OCI-LY3 (cell line): Measurements from ENCODE around the gene MBNL1.

Experiments used
- CTCF ChIP-seq: fragments of 200-600, 300-600 bp; sonication (generic); IDR thresholded peaks from 2 replicates; pipeline ENCODE4 v1.5.1; 2014; ENCODE audit warnings: antibody characterized with exemption, low read length, low read depth
- EZH2phosphoT487 ChIP-seq: fragments of 200-600 bp; shearing (Covaris generic); IDR thresholded peaks from 2 replicates; pipeline ENCODE4 v1.6.1; 2018; ENCODE audit warnings: antibody characterized with exemption, mixed run types, low read depth

- TF ChIP-seq CTCF (no peak), EZH2phosphoT487 (no peak)
Observed at GRCh38 chr3:152469248-152470025, 200.7 kb downstream of the MBNL1 start.
